ENCODE data around the gene ASB8.

ASB8 gene

DNA sequence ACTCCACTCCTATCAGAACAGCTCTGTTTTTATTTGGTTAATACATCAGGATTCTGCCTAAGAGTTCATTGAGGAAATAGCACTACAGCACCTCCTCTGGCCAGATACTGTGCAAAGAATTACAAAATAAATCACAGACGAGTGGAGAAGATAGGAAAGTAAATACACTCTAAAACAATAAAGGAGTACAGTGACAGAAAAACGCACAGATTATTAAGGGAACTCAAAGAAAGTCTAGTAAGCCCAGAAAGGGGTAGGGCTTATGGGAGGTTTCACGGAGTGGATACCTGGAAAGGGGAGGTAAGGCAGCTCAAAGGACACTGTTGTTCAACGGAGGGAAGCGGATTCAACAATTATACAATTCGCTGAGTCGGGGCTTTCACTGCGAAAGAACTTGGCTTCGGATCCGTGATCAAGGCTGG is 40.2 kb upstream of the ASB8 start:
- Histone ChIP-seq H3K9me3 (replicated peaks; ENCODE audit: insufficient read depth, low read length) (no peaks in the 10 kb centered on the region), H3K9ac (ENCODE audit: low read length) (peak overlapping the region; percentile 96), H4K20me1 (ENCODE audit: insufficient read depth, low read length) (no peaks in the 10 kb centered on the region), H2AFZ (ENCODE audit: low read length) (peak overlapping the region; percentile 87), H3K9me2 (replicated peaks; ENCODE audit: insufficient read depth, low read length) (no peaks in the 10 kb centered on the region), H3K79me2 (ENCODE audit: low read length) (peaks cover 7% of the 10 kb centered on the region; the same call in 1 of the 2 replicates), H3K36me3 (replicated peaks; ENCODE audit: insufficient read depth, low read length) (no peaks in the 10 kb centered on the region), H3K4me2 (ENCODE audit: low read depth, low read length) (peak overlapping the region; percentile 70), H3K4me3 (ENCODE audit: low read length) (peak overlapping the region; percentile 93), H3K4me1 (ENCODE audit: low read length) (no peaks in the 10 kb centered on the region), H3K27ac (ENCODE audit: low read length) (peak overlapping the region; percentile 81), H3K27me3 (replicated peaks; ENCODE audit: insufficient read depth, low read length) (no peaks in the 10 kb centered on the region), H3F3A (ENCODE audit: insufficient read depth, low read length) (peaks cover 11% of the 10 kb centered on the region)
- DNase-seq, result peak; percentile 61
- TF ChIP-seq, protein P1, sequence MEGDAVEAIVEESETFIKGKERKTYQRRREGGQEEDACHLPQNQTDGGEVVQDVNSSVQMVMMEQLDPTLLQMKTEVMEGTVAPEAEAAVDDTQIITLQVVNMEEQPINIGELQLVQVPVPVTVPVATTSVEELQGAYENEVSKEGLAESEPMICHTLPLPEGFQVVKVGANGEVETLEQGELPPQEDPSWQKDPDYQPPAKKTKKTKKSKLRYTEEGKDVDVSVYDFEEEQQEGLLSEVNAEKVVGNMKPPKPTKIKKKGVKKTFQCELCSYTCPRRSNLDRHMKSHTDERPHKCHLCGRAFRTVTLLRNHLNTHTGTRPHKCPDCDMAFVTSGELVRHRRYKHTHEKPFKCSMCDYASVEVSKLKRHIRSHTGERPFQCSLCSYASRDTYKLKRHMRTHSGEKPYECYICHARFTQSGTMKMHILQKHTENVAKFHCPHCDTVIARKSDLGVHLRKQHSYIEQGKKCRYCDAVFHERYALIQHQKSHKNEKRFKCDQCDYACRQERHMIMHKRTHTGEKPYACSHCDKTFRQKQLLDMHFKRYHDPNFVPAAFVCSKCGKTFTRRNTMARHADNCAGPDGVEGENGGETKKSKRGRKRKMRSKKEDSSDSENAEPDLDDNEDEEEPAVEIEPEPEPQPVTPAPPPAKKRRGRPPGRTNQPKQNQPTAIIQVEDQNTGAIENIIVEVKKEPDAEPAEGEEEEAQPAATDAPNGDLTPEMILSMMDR (IDR thresholded peaks at IDR 0.05; ENCODE audit: low read length), result peak; percentile 72
- no peak for TF ChIP-seq EZH2phosphoT487 (IDR thresholded peaks at IDR 0.05; ENCODE audit: low read length)

DNA sequence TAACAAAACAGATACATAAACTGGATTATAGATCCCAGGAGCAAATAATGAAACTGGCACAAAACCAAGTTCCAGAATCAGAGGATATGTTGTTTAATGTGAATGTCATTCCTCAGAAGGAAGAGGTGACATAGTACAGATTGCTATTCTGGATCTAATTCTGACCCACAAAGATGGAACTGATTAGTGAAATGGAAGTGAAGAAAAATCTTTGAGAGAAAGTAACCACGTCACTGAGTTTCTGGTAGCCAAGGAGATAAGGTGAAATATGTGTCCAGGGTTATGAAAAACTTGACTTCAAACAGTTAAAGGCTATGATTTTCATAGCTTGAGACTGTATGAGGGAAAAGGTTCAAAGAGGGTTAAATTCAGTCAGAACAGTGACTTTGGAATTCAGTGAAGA is 37.5 kb upstream of the ASB8 start:
- Histone ChIP-seq H3K4me1 (ENCODE audit: low read length) (no peaks in the 10 kb centered on the region), H3K9ac (ENCODE audit: low read length) (no peak overlapping the region), H3K4me2 (ENCODE audit: low read depth, low read length) (no peak overlapping the region), H3K27ac (ENCODE audit: low read length) (no peak overlapping the region), H3K79me2 (ENCODE audit: low read length) (peaks cover 7% of the 10 kb centered on the region; the same call in 1 of the 2 replicates), H4K20me1 (ENCODE audit: insufficient read depth, low read length) (no peaks in the 10 kb centered on the region), H3K27me3 (replicated peaks; ENCODE audit: insufficient read depth, low read length) (no peaks in the 10 kb centered on the region), H2AFZ (ENCODE audit: low read length) (no peak overlapping the region), H3K9me3 (replicated peaks; ENCODE audit: insufficient read depth, low read length) (no peaks in the 10 kb centered on the region), H3K4me3 (ENCODE audit: low read length) (no peak overlapping the region), H3K9me2 (replicated peaks; ENCODE audit: insufficient read depth, low read length) (no peaks in the 10 kb centered on the region), H3K36me3 (replicated peaks; ENCODE audit: insufficient read depth, low read length) (no peaks in the 10 kb centered on the region), H3F3A (ENCODE audit: insufficient read depth, low read length) (peaks cover 11% of the 10 kb centered on the region)
- TF ChIP-seq, protein P1 (IDR thresholded peaks at IDR 0.05; ENCODE audit: low read length), result no peak
- TF ChIP-seq EZH2 (optimal IDR thresholded peaks at IDR 0.05; ENCODE audit: low read depth, low read length) (no peak), EZH2phosphoT487 (IDR thresholded peaks at IDR 0.05; ENCODE audit: low read length) (no peak)
- no peak for DNase-seq

DNA sequence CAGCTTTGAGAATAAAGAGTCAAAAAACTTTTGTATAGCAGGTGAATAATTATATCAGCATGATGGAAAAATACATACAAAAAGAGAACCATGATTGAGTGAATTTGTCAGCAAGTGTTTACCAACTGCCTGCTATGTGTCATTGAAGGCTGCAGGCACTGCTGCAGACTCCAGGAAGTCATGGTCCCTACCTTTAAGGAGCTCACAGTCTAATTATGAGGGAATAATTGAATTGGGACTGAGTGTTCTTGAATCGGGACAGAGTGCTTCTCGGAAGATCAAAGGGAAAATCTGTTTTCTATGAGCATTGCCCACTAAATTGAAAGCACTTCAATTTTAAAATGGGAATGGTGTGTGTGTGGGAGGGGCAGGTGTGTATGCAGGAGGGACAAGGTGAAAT is 36.3 kb upstream of the ASB8 start:
- no peak overlapping the region for H3K27ac ChIP-seq (ENCODE audit: low read length)
- peaks cover under 1% of the 10 kb centered on the region; the same call in 1 of the 2 replicates for H3K79me2 ChIP-seq (ENCODE audit: low read length)

More for the DNA sequence above, 36.3 kb upstream of the ASB8 start:
- Histone ChIP-seq H3K4me2 (ENCODE audit: low read depth, low read length) (no peak overlapping the region), H3K9me2 (replicated peaks; ENCODE audit: insufficient read depth, low read length) (no peaks in the 10 kb centered on the region), H3K36me3 (replicated peaks; ENCODE audit: insufficient read depth, low read length) (no peaks in the 10 kb centered on the region), H3K9ac (ENCODE audit: low read length) (no peak overlapping the region), H3K9me3 (replicated peaks; ENCODE audit: insufficient read depth, low read length) (no peaks in the 10 kb centered on the region), H3K4me3 (ENCODE audit: low read length) (no peak overlapping the region), H3K27me3 (replicated peaks; ENCODE audit: insufficient read depth, low read length) (no peaks in the 10 kb centered on the region), H4K20me1 (ENCODE audit: insufficient read depth, low read length) (no peaks in the 10 kb centered on the region), H2AFZ (ENCODE audit: low read length) (no peak overlapping the region), H3F3A (ENCODE audit: insufficient read depth, low read length) (peaks cover 11% of the 10 kb centered on the region), H3K4me1 (ENCODE audit: low read length) (no peaks in the 10 kb centered on the region)
- DNase-seq, result no peak
- TF ChIP-seq EZH2phosphoT487 (IDR thresholded peaks at IDR 0.05; ENCODE audit: low read length) (no peak), EZH2 (optimal IDR thresholded peaks at IDR 0.05; ENCODE audit: low read depth, low read length) (no peak)
- TF ChIP-seq, protein P1 (IDR thresholded peaks at IDR 0.05; ENCODE audit: low read length), result no peak
